D721Med (cell line): ENCODE measurements around the gene NUP205.

Experiments
- DNase-seq: peaks from one replicate; pipeline ENCODE4 v3.0.0; 2011; ENCODE audit warnings: low spot score; ENCODE audit not compliant: insufficient read length
- FAIRE-seq: peaks from 2 replicates; lab custom pipeline; 2011; peaks lifted over from hg19 to GRCh38; lab: Jason Lieb, UNC
- TF ChIP-seq, protein P1 (sequence below): IDR thresholded peaks from 2 replicates; pipeline ENCODE4 v1.5.1; 2012; ENCODE audit warnings: mild to moderate bottlenecking, control low read depth; ENCODE audit not compliant: insufficient read depth; ENCODE audit errors: missing control alignments

The NUP205 gene

DNA sequence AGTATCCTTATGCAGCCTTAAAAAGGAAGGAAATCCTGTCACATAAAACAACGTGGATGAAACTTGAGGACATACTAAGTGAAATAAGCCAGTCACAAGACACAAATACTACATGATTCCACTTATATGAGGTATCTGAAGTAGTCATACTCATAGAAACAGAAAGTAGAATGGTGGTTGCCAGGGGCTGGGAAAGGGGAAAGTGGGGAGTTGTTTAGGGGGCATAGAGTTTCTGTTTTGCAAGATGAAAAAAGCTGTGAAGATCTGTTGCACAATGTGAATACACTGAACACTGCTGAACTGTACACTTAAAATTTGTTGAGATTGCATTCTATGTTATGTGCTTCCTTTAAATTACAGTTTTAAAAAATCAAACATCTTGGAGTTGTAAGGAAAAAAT is 2.9 kb downstream of the NUP205 start:
- FAIRE-seq, result no peak
- TF ChIP-seq, protein P1, sequence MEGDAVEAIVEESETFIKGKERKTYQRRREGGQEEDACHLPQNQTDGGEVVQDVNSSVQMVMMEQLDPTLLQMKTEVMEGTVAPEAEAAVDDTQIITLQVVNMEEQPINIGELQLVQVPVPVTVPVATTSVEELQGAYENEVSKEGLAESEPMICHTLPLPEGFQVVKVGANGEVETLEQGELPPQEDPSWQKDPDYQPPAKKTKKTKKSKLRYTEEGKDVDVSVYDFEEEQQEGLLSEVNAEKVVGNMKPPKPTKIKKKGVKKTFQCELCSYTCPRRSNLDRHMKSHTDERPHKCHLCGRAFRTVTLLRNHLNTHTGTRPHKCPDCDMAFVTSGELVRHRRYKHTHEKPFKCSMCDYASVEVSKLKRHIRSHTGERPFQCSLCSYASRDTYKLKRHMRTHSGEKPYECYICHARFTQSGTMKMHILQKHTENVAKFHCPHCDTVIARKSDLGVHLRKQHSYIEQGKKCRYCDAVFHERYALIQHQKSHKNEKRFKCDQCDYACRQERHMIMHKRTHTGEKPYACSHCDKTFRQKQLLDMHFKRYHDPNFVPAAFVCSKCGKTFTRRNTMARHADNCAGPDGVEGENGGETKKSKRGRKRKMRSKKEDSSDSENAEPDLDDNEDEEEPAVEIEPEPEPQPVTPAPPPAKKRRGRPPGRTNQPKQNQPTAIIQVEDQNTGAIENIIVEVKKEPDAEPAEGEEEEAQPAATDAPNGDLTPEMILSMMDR, result no peak
- no peak for DNase-seq

GRCh38 chr7:135562720-135563119 is 5.0 kb downstream of the NUP205 start:
- FAIRE-seq (no peak), DNase-seq (no peak)
- TF ChIP-seq, protein P1, result no peak

DNA sequence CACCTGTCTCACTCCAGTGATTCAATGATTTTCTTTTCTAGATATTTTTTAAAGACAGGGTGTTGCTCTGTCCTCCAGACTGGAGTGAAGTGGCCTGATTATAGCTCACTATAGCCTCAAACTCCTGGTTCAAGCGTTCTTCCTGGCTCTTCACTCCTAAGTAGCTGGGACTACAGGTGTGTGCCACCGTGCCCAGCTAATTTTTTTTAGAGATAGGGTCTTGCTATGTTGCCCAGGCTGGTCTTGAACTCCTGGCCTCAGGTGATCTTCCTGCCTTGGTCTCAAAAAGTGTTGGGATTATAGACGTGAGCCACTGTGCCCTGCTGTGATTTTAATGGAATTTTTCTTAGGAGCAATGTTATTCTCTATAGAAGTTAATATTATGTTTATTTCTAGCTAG is 14.1 kb downstream of the NUP205 start:
- DNase-seq (no peak), FAIRE-seq (no peak)
- TF ChIP-seq, protein P1, result no peak

DNA sequence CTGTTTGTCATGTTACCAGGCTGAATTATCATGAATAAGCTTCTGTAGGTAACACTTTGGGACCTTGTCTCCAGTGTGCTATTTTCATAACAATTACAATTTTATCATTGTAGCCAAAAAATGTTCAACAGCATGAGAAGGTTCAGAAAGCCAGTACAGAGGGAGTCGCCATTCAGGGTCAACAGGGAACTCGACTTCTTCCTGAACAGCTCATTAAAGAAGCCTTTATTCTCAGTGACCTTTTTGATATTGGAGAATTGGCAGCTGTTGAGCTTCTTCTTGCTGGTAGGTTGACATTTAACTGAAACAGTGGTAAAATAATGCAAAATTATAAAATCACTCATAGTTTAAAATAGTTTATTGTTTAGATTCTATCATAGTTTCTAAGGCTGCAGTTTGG is 15.8 kb downstream of the NUP205 start:
- FAIRE-seq (no peak), DNase-seq (no peak)
- TF ChIP-seq, protein P1, result no peak

DNA sequence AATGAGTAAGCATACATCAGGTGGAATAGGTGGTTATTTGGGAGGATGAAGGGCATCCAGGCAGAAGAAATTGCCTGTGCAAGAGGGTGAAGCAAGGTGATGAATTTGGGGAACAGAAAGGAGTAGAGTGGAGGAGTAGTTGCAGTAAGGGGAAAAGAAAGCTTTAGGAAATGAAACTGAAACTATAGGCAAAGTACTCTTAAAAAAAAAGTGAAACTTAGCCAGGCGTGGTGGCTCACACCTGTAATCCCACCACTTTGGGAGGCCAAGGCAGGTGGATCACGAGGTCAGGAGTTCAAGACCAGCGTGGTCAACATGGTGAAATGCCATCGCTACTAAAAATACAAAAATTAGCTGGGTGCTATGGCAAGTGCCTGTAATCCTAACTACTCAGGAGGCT is 17.6 kb downstream of the NUP205 start:
- TF ChIP-seq, protein P1, result no peak
- DNase-seq (no peak), FAIRE-seq (no peak)

GRCh38 chr7:135578569-135578968 is 20.9 kb downstream of the NUP205 start:
- FAIRE-seq, result no peak
- DNase-seq, result no peak
- TF ChIP-seq, protein P1, result no peak

GRCh38 chr7:135584362-135585353 is 26.9 kb downstream of the NUP205 start:
- FAIRE-seq, result no peak
- DNase-seq, result no peak
- TF ChIP-seq, protein P1, result no peak
